Activated CD8-positive, alpha-beta memory T cell treated with anti-CD3 and anti-CD28 coated beads for 4 hours (primary cell): ENCODE data around the gene CDHR2.
"Not testable (repeated sequence)": the region's sequence is repeated elsewhere in the genome, so short reads cannot be mapped to it uniquely, and the experiment has no call there.

Experiments used
- DNase-seq, 2 donors: peaks; one replicate each; pipeline ENCODE4 v3.0.0-alpha.2; 2020; ENCODE audit warnings: low read depth in 2 of 2

The CDHR2 gene

DNA sequence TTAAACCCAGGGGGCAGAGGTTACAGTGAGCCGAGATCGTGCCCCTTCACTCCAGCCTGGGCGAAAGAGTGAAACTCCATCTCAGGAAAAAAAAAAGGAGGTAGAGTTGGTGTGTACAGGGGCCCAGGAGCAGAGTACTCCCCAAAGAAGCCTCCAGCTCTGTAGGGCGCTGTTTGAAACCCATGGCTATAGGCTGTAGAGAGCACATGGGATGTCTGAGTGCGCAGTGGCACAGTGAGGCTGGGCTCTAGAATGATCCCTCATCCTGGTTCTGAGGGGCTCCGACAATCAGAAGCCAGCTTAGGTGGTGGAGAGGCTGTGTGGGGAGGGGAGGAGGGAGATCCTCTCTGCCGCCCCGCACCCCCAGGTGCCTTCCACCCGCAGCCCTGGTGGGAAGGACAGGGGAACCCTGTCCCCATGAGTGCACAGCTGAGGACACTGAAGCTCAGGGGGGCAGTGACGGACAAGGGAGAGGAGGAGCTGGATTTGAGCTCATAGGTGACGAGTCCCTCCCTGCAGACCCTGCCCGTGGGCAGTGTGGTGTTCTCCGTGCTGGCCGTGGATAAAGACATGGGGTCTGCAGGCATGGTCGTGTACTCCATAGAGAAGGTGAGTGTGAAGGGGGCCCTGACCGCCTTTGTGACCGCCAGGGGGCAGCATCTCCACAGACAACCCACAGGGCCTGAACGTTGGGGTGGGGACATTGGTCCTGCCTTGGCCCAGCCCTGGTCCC, 24.6 kb downstream of the CDHR2 start:
- peak; percentile 62 to 65 for DNase-seq

- no peak for DNase-seq
Measured at GRCh38 chr5:176574297-176574591, 25.1 kb downstream of the CDHR2 start.

DNA sequence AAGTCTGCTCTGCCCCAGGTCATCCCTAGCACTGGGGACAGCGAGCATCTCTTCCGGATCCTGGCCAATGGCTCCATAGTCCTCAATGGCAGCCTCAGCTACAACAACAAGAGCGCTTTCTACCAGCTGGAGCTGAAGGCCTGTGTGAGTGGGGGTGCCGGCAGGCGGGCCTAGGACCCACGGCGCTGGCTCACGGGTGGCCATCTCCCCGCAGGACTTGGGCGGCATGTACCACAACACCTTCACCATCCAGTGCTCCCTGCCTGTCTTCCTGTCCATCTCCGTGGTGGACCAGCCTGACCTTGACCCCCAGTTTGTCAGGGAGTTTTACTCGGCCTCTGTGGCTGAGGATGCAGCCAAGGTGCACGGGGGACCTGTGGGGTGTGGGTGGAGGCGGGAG, 25.9 kb downstream of the CDHR2 start:
- DNase-seq = no peak

- no peak for DNase-seq
Measured at GRCh38 chr5:176575488-176576422, 26.6 kb downstream of the CDHR2 start.

DNA sequence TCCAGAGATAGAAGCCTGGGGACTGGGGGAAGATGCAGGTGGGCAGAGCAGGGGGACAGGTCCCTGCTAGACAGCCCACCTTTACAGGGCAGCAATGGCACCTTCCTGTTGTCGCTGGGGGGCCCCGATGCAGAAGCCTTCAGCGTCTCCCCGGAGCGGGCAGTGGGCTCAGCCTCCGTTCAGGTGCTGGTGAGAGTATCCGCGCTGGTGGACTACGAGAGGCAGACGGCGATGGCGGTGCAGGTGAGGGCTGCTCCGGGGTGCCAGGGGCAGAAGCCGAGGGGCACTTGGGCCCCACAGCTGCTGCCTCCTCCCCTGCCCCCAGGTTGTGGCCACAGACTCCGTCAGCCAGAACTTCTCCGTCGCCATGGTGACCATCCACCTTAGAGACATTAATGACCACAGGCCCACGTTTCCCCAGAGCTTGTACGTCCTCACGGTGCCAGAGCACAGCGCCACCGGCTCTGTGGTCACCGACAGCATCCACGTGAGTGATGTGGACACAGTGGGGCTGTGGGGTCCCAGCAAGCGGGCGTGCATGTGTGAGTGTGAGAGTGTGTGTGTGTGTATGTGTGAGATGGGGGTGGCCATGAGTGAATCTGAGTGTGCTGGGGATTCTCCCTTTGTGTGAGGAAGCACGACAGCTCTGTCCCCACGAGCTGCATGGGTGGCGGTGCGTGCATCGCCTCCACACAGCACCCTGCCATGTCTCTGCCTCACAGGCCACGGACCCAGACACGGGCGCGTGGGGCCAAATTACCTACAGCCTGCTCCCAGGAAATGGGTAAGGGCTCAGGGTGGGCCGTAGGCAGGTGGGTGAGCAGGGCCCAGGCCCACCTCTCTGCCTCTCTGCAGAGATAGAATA, 28.4 kb downstream of the CDHR2 start:
- no peak for DNase-seq

DNA sequence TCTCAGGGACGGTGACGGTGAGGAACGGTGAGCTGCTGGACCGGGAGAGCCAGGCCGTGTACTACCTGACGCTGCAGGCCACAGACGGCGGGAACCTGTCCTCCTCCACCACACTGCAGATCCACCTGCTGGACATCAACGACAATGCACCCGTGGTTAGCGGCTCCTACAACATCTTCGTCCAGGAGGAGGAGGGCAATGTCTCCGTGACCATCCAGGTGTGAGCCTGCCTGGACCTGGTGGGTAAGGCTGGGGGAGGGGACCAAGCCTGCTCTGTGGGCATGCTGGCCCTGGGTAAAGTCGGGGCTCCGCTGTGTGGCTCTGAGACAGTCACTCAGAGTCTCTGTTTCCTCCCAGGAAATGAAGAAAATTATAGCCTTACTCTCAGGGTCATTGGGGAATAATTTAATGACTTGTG, 29.3 kb downstream of the CDHR2 start:
- DNase-seq = no peak

DNA sequence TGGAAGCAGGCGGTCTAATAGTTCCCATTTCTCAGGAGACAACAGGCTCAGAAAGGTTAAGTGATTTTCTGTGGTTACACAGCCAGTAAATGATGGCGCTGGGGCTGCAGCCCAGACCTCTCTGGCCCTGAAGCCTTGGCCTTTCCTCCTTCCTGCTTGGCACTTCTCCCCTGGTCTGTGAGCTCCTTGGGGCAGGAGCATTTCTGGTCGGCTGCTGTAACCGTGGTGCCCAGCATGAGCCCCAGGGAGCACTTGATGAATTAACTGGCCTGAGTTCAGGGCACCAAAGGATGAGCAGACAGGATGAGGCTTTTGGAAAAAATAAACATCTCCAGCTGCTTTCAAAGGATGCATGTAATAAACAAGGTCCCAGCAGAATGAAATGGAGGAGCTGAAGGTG, 30.2 kb downstream of the CDHR2 start:
- DNase-seq = no peak

GRCh38 chr5:176581361-176581760, 32.2 kb downstream of the CDHR2 start:
- no peak for DNase-seq

GRCh38 chr5:176583076-176583475, 33.9 kb downstream of the CDHR2 start:
- DNase-seq = no peak

- no peak for DNase-seq
Measured at GRCh38 chr5:176587398-176587797, 38.3 kb downstream of the CDHR2 start.

- no peak for DNase-seq
Measured at GRCh38 chr5:176588297-176588696, 39.2 kb downstream of the CDHR2 start.

- no peak for DNase-seq
Measured at GRCh38 chr5:176589039-176589769, 40.1 kb downstream of the CDHR2 start.

DNA sequence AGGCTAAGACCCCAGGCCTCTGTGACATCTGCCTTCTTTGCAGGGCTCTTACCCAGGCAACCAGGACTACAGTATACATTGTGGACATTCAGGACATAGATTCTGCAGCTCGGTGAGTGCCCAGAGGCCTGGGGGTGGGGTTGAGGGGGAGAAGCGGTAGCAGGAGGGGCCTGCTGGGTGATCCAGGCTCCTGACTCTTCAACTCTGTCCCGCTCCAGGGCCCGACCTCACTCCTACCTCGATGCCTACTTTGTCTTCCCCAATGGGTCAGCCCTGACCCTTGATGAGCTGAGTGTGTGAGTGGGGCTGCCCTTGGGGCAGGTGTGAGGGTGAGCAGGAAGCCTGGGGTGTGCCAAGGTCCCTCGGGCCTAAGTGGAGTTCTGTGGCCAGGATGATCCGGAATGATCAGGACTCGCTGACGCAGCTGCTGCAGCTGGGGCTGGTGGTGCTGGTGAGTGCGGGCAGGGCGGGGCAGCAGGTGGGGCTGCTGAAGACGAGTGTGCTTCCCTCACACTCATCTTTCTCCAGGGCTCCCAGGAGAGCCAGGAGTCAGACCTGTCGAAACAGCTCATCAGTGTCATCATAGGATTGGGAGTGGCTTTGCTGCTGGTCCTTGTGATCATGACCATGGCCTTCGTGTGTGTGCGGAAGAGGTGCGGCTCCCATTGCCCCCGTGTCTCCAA, 41.0 kb downstream of the CDHR2 start:
- DNase-seq = no peak

DNA sequence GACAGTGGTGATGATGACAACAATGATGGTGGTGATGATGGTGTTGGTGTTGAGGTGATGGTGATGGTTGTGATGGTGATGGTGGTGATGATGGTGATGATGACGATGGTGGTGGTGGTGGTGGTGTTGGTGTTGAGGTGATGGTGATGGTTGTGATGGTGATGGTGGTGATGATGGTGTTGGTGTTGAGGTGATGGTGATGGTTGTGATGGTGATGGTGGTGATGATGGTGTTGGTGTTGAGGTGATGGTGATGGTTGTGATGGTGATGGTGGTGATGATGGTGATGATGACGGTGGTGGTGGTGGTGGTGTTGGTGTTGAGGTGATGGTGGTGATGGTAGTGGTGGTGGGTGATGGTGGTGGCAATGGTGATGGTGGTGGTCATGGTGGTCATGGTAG, 42.5 kb downstream of the CDHR2 start:
- not testable (repeated sequence) for DNase-seq

DNA sequence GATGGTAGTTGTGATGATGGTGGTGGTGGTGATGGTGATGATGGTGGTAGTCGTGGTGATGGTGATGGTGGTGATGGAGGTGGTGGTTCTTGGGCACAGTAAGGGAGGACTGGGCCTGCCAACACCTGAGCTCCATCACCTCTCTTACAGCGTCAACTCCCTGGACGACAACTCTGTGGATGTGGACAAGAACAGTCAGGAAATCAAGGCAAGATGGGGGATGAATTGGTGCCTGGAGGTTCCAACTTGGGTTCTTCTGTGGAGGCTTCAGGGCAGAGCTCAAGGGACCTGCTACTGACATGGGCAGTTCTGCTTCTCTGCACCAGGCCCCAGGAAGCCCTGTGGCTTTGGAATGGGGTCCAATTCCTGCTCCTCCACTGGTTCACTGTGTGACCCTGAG, 43.4 kb downstream of the CDHR2 start:
- no peak for DNase-seq

DNA sequence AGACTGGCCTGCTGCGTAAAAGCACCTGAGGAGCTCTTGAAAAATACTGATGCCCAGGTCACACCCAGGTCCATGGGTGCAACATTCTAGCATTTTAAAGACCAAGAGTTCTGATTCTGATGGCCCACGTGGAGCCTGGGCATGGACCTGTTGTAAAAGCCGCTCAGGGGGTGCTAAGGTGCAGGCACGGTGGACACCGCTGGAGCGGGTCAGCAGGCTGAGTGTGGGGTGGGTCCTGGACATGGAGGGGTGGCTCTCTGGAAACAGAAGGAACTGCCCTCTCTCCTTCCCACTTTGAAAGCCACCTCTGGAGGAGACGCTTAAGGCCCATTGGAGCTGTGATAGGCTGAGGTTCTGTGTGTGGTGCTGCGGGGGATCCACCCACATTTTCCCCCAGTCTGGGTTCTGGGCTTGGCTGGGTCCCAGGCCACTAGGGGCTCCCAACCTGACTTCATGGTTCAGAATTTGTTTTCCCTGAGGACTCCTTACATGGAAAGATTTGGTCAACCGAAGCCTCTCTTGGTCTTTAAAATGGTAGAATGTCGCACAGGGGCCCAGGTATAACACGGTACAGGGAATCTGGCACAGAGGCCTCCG, 44.2 kb downstream of the CDHR2 start:
- DNase-seq = no peak

DNA sequence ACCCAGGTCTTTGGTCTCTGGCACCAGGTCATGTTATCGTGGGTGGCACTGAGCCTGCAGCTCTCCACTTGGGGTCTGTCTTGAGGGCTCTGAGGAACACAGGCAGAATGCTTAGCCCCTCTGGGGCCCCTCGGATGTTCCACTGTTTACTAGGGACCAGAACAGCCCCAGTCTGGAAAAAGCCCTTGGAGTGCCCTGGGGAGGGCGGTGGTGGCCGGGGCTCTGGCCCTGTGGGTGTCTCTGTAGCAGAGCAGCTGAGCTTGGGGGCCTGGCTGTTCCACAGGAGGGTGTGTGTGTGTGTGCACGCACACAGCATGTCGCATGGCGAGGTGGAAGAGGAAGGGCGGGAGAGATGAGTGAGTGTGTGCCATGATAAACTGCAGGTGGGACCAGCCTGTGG, 45.4 kb downstream of the CDHR2 start:
- no peak for DNase-seq

DNA sequence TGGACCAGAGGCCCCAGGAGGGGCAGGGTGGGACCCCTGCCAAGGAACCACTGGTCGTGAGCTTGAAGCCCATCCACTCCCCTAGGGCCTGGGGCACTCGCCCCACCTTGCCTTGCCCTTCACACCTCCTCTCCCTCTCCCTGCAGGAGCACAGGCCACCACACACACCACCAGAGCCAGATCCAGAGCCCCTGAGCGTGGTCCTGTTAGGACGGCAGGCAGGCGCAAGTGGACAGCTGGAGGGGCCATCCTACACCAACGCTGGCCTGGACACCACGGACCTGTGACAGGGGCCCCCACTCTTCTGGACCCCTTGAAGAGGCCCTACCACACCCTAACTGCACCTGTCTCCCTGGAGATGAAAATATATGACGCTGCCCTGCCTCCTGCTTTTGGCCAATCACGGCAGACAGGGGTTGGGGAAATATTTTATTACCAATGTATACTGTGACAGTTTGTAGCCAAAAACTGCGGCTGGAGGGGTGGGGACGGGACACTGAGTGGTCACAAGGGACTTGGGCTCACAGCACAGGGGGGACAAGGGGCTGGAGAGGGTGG, 46.3 kb downstream of the CDHR2 start:
- DNase-seq = no peak

DNA sequence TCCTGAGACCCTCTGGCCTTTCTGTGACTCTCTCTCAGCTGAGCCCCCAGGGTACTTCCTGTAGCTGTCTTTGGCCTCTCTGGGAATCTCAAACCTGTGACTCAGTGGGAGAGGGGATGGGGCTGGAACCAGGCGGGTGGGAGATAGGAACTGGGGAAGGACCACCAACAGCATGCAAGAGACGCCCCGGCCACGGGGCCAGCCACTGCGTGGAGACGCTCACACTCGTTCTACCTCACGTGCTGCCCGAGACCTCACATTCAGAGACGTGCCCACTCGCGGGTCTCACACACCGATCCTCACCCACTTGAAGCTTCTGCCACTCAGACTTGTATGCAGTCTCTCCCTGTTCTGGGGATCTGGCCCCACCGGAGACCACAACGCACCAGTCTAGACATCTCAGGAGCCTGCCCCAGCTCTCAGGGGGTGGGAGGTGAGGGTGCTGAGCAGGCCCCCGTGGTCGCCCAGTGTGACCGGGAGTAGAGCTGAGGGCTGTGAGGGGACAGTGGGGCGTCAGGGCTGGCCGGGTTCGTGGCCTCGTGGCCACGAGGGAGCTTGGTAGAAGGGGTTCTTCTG, 47.0 kb downstream of the CDHR2 start:
- DNase-seq = no peak
